HG03354 (cell line): ENCODE results near the gene COL23A1.

ENCODE experiments used
- ATAC-seq: cut with Tn5 transposase; IDR thresholded peaks from one replicate; pipeline ENCODE4 v1.9.1; 2021; ENCODE audit warnings: mild to moderate bottlenecking; ENCODE audit not compliant: unreplicated experiment, poor library complexity, severe bottlenecking

The COL23A1 gene

GRCh38 chr5:178590141-178590923 is at the start of gene COL23A1:
Gene COL23A1, minus strand, starts transcription at chr5:178590393.
- peak; percentile 42 for ATAC-seq

GRCh38 chr5:178637356-178638074 is 47.3 kb upstream of the COL23A1 start:
- no peak for ATAC-seq

GRCh38 chr5:178632285-178632684 is 42.1 kb upstream of the COL23A1 start:
- no peak for ATAC-seq

- no peak for ATAC-seq
Observed at GRCh38 chr5:178630951-178631350, 40.8 kb upstream of the COL23A1 start.

- ATAC-seq = no peak
Observed at GRCh38 chr5:178630475-178630930, 40.3 kb upstream of the COL23A1 start.

GRCh38 chr5:178627259-178627598 is 37.0 kb upstream of the COL23A1 start:
- peak; percentile 31 for ATAC-seq

- peak; percentile 85 for ATAC-seq
Observed at GRCh38 chr5:178626484-178627258, 36.5 kb upstream of the COL23A1 start, which contains the start of gene CLK4. Gene CLK4, minus strand, starts transcription at chr5:178627050. Its CDS starts 3,634 bp downstream, at chr5:178623416.

GRCh38 chr5:178625679-178626483 is 35.7 kb upstream of the COL23A1 start:
- peak; percentile 29 for ATAC-seq

GRCh38 chr5:178624631-178625546 is 34.7 kb upstream of the COL23A1 start:
- no peak for ATAC-seq

GRCh38 chr5:178622679-178623247 is 32.6 kb upstream of the COL23A1 start:
- no peak for ATAC-seq

GRCh38 chr5:178619390-178619789 is 29.2 kb upstream of the COL23A1 start:
- ATAC-seq = no peak

GRCh38 chr5:178612299-178612698 is 22.1 kb upstream of the COL23A1 start:
- no peak for ATAC-seq

- no peak for ATAC-seq
Observed at GRCh38 chr5:178606269-178606668, 16.1 kb upstream of the COL23A1 start.

- no peak for ATAC-seq
Observed at GRCh38 chr5:178605788-178606187, 15.6 kb upstream of the COL23A1 start.

- ATAC-seq = no peak
Observed at GRCh38 chr5:178602752-178603151, 12.6 kb upstream of the COL23A1 start.

GRCh38 chr5:178595750-178596149 is 5.6 kb upstream of the COL23A1 start:
- ATAC-seq = no peak

GRCh38 chr5:178595150-178595549 is 5.0 kb upstream of the COL23A1 start:
- no peak for ATAC-seq

GRCh38 chr5:178590924-178591423 is 781 bp upstream of the COL23A1 start:
- no peak for ATAC-seq
